A549 (cell line): Measurements from ENCODE around the gene KCNH8.

Experiments used
- BHLHE40 ChIP-seq: IDR thresholded peaks from 2 replicates; pipeline ENCODE4 v1.6.1; 2012; ENCODE audit warnings: low read depth, low read length, inconsistent platforms
- EP300 ChIP-seq, 2 experiments: fragments of >200 bp; sonication (Bioruptor Twin); formaldehyde crosslinking; IDR thresholded peaks; 2 replicates in 1 of 2; 3 replicates in 1 of 2; pipeline ENCODE4 v1.6.1; 2016 to 2017
- POLR2A ChIP-seq: IDR thresholded peaks from 2 replicates; pipeline ENCODE4 v1.6.1; 2012; ENCODE audit warnings: mild to moderate bottlenecking, low read length
- TF ChIP-seq, protein P1 (sequence below): fragments of 250-450 bp; sonication (Bioruptor Pico); IDR thresholded peaks from 2 replicates; pipeline ENCODE4 v1.5.0; 2021; ENCODE audit warnings: mild to moderate bottlenecking, moderate library complexity, borderline replicate concordance

DNA sequence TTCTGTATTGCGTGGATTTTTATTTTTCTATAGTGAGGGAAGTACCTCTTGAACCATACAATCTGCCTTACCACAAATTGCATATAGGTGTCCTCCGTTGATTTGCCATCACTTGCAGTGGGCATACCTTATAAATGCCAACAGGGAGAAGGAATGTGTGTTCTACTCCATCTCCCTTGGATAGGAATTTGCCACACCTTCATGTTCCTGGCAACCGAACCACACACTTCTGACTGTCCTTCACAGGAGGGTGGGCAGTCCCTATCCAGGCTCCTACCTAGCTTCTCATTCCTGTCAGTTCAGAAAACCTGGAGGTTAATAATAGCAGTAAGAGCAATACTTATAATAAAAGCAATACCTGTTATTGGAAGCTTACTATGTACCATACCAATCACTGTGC, 428.0 kb downstream of the KCNH8 start:
- TF ChIP-seq POLR2A (no peak), BHLHE40 (no peak), EP300 (IDR thresholded peaks at IDR 0.05) (no peak)
- TF ChIP-seq, protein P1, sequence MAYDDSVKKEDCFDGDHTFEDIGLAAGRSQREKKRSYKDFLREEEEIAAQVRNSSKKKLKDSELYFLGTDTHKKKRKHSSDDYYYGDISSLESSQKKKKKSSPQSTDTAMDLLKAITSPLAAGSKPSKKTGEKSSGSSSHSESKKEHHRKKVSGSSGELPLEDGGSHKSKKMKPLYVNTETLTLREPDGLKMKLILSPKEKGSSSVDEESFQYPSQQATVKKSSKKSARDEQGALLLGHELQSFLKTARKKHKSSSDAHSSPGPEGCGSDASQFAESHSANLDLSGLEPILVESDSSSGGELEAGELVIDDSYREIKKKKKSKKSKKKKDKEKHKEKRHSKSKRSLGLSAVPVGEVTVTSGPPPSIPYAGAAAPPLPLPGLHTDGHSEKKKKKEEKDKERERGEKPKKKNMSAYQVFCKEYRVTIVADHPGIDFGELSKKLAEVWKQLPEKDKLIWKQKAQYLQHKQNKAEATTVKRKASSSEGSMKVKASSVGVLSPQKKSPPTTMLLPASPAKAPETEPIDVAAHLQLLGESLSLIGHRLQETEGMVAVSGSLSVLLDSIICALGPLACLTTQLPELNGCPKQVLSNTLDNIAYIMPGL (CRISPR knock-in tag): no peak
